ENCODE measurements around the gene ARHGAP8.
A peak's percentile ranks its signal among the peaks of the same experiment; 100 is the strongest.

ARHGAP8 gene

GRCh38 chr22:44733426-44734106 lies 18.8 kb upstream of the ARHGAP8 start:
- no peak for DNase-seq (ENCODE audit: low read depth)
- no peak overlapping the region for H3K4me3 ChIP-seq (ENCODE audit: control insufficient read depth, low read depth, low read length)
- TF ChIP-seq CTCF (IDR thresholded peaks at IDR 0.05; ENCODE audit: control insufficient read depth, insufficient read depth, low read depth, low read length, missing control alignments), result no peak

GRCh38 chr22:44734278-44734677 lies 18.1 kb upstream of the ARHGAP8 start:
- DNase-seq (ENCODE audit: low read depth), result no peak
- no peak for TF ChIP-seq CTCF (IDR thresholded peaks at IDR 0.05; ENCODE audit: control insufficient read depth, insufficient read depth, low read depth, low read length, missing control alignments)
- H3K4me3 ChIP-seq (ENCODE audit: control insufficient read depth, low read depth, low read length), result no peak overlapping the region

GRCh38 chr22:44734801-44735517 lies 17.4 kb upstream of the ARHGAP8 start:
- no peak for TF ChIP-seq CTCF (IDR thresholded peaks at IDR 0.05; ENCODE audit: control insufficient read depth, insufficient read depth, low read depth, low read length, missing control alignments)
- DNase-seq (ENCODE audit: low read depth), result no peak

GRCh38 chr22:44735518-44736428 lies 16.6 kb upstream of the ARHGAP8 start:
- DNase-seq (ENCODE audit: low read depth), result no peak

More at GRCh38 chr22:44734801-44735517, 17.4 kb upstream of the ARHGAP8 start:
- no peak overlapping the region for H3K4me3 ChIP-seq (ENCODE audit: control insufficient read depth, low read depth, low read length)

GRCh38 chr22:44736581-44737405 lies 15.6 kb upstream of the ARHGAP8 start:
- DNase-seq (ENCODE audit: low read depth), result no peak
- no peak for TF ChIP-seq CTCF (IDR thresholded peaks at IDR 0.05; ENCODE audit: control insufficient read depth, insufficient read depth, low read depth, low read length, missing control alignments)
- no peak overlapping the region for H3K4me3 ChIP-seq (ENCODE audit: control insufficient read depth, low read depth, low read length)

More at GRCh38 chr22:44735518-44736428, 16.6 kb upstream of the ARHGAP8 start:
- H3K4me3 ChIP-seq (ENCODE audit: control insufficient read depth, low read depth, low read length), result no peak overlapping the region
- TF ChIP-seq CTCF (IDR thresholded peaks at IDR 0.05; ENCODE audit: control insufficient read depth, insufficient read depth, low read depth, low read length, missing control alignments), result peak; percentile 97

All from AG09309 (cell line).